ENCODE results near the gene C14orf93. TPM values are rescaled to one million over a fixed set of nuclear protein-coding genes. Genes with fewer than 3 reads are reported as not detected.

C14orf93 gene
- total RNA-seq, 1 donor = 15.9 TPM

GRCh38 chr14:23044840-23045239 is 34.9 kb upstream of the C14orf93 start:
- Histone ChIP-seq H3K79me2 (ENCODE audit: insufficient read depth, low read length) (no peaks in the 10 kb centered on the region), H2AFZ (ENCODE audit: low read length) (no peak overlapping the region), H4K20me1 (ENCODE audit: insufficient read depth, low read length) (no peaks in the 10 kb centered on the region), H3K4me1 (ENCODE audit: insufficient read depth, low read length) (peaks cover 4% of the 10 kb centered on the region), H3K4me3 (ENCODE audit: insufficient read depth, low read length) (no peak overlapping the region), H3K9me3 (ENCODE audit: low read depth, low read length) (no peaks in the 10 kb centered on the region), H3K27ac (ENCODE audit: low read depth, low read length) (no peak overlapping the region), H3K27me3 (ENCODE audit: insufficient read depth, low read length) (no peaks in the 10 kb centered on the region), H3K4me2 (ENCODE audit: insufficient read depth, low read length) (no peak overlapping the region), H3K36me3 (ENCODE audit: insufficient read depth, low read length) (no peaks in the 10 kb centered on the region)
- DNase-seq (ENCODE audit: insufficient read length, low spot score, missing footprints) = no peak
- no peak for TF ChIP-seq CTCF (IDR thresholded peaks at IDR 0.05; ENCODE audit: extremely low read depth, low read depth, low read length)

DNA sequence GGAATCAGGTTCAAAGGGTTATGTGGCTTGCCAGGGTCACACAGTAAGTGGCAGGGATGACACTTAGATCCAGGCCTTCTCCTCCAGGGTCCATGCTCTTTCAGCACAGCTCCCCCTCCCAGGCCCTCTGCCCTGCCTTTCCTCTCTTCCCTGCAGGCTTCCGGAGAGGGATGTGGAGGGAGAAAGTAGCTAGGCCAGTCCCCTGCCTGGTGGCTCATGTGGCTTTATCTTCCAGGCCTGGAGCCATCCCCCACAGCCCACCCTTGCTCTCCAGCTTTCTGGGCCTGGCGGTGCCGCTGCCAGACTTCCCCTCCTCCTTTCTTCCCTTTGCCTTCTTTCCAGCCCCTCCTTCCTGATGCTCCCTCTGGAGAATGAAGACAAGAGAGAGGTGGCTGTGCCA is 33.8 kb upstream of the C14orf93 start:
- no peaks in the 10 kb centered on the region for H3K79me2 ChIP-seq (ENCODE audit: insufficient read depth, low read length)
- H2AFZ ChIP-seq (ENCODE audit: low read length) = no peak overlapping the region
- no peak overlapping the region for H3K4me2 ChIP-seq (ENCODE audit: insufficient read depth, low read length)
- peak; percentile 65 for DNase-seq (ENCODE audit: insufficient read length, low spot score, missing footprints)
- no peaks in the 10 kb centered on the region for H3K36me3 ChIP-seq (ENCODE audit: insufficient read depth, low read length)
- no peak for TF ChIP-seq CTCF (IDR thresholded peaks at IDR 0.05; ENCODE audit: extremely low read depth, low read depth, low read length)
- no peak overlapping the region for H3K4me3 ChIP-seq (ENCODE audit: insufficient read depth, low read length)
- no peaks in the 10 kb centered on the region for H4K20me1 ChIP-seq (ENCODE audit: insufficient read depth, low read length)
- no peak overlapping the region for H3K27ac ChIP-seq (ENCODE audit: low read depth, low read length)
- peaks cover 4% of the 10 kb centered on the region for H3K4me1 ChIP-seq (ENCODE audit: insufficient read depth, low read length)
- H3K9me3 ChIP-seq (ENCODE audit: low read depth, low read length) = no peaks in the 10 kb centered on the region
- H3K27me3 ChIP-seq (ENCODE audit: insufficient read depth, low read length) = no peaks in the 10 kb centered on the region

DNA sequence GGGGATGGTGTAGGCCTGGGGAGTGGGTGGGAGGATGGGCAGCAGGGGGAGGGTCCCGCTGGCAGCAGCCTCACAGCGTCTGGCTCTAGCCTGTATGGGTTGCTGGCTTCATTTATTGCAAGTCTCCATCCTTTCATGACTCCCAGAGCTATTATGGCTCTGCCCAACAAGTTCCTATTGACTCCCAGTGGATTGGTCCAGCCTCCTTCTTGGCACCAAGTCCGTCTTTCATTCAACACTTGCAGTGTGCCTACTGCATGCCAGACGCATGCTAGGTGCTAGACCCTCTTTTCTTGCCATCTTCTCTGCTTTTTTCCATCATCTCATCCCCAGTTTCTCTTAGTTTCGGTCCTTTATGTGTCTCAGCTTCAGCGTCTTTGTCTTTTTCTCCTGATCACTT is 33.2 kb upstream of the C14orf93 start:
- H2AFZ ChIP-seq (ENCODE audit: low read length) = no peak overlapping the region
- TF ChIP-seq CTCF (IDR thresholded peaks at IDR 0.05; ENCODE audit: extremely low read depth, low read depth, low read length) = no peak

DNA sequence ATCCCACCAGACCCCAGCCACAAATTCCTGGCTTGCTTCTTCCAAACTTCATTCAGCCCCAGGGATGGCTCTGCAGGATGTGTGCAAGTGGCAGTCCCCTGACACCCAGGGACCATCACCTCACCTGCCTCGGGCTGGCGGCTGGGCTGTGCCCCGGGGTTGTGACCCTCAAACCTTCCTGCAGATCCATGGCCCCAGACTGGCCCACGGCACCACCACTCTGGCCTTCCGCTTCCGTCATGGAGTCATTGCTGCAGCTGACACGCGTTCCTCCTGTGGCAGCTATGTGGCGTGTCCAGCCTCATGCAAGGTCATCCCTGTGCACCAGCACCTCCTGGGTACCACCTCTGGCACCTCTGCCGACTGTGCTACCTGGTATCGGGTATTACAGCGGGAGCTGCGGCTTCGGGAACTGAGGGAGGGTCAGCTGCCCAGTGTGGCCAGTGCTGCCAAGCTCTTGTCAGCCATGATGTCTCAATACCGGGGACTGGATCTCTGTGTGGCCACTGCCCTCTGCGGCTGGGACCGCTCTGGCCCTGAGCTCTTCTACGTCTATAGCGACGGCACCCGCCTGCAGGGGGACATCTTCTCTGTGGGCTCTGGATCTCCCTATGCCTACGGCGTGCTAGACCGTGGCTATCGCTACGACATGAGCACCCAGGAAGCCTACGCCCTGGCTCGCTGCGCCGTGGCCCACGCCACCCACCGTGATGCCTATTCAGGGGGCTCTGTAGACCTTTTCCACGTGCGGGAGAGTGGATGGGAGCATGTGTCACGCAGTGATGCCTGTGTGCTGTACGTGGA is 32.4 kb upstream of the C14orf93 start, which contains the start of gene PSMB11:
Gene PSMB11 (plus strand): TSS at position 51 of the 804 bp plus-strand sequence. CDS start 14 bp downstream, at position 65.
- no peak for TF ChIP-seq CTCF (IDR thresholded peaks at IDR 0.05; ENCODE audit: extremely low read depth, low read depth, low read length)
- peak within 1 kb of the TSS; percentile 10 for H2AFZ ChIP-seq (ENCODE audit: low read length)
- H3K4me1 ChIP-seq (ENCODE audit: insufficient read depth, low read length) = peaks cover 4% of the 10 kb centered on the region
- no peaks in the 10 kb centered on the region for H3K27me3 ChIP-seq (ENCODE audit: insufficient read depth, low read length)
- no peaks in the 10 kb centered on the region for H3K79me2 ChIP-seq (ENCODE audit: insufficient read depth, low read length)
- no peak within 1 kb of the TSS for H3K27ac ChIP-seq (ENCODE audit: low read depth, low read length)
- H3K4me2 ChIP-seq (ENCODE audit: insufficient read depth, low read length) = no peak within 1 kb of the TSS
- H3K4me3 ChIP-seq (ENCODE audit: insufficient read depth, low read length) = no peak within 1 kb of the TSS
- no peaks in the 10 kb centered on the region for H4K20me1 ChIP-seq (ENCODE audit: insufficient read depth, low read length)
- peak; percentile 52 for DNase-seq (ENCODE audit: insufficient read length, low spot score, missing footprints)
- H3K9me3 ChIP-seq (ENCODE audit: low read depth, low read length) = no peaks in the 10 kb centered on the region
- no peaks in the 10 kb centered on the region for H3K36me3 ChIP-seq (ENCODE audit: insufficient read depth, low read length)

More for the DNA sequence above, 33.2 kb upstream of the C14orf93 start:
- Histone ChIP-seq H3K27me3 (ENCODE audit: insufficient read depth, low read length) (no peaks in the 10 kb centered on the region), H3K36me3 (ENCODE audit: insufficient read depth, low read length) (no peaks in the 10 kb centered on the region), H3K79me2 (ENCODE audit: insufficient read depth, low read length) (no peaks in the 10 kb centered on the region), H3K27ac (ENCODE audit: low read depth, low read length) (no peak overlapping the region), H3K4me2 (ENCODE audit: insufficient read depth, low read length) (no peak overlapping the region), H3K4me3 (ENCODE audit: insufficient read depth, low read length) (no peak overlapping the region), H4K20me1 (ENCODE audit: insufficient read depth, low read length) (no peaks in the 10 kb centered on the region), H3K4me1 (ENCODE audit: insufficient read depth, low read length) (peaks cover 4% of the 10 kb centered on the region), H3K9me3 (ENCODE audit: low read depth, low read length) (no peaks in the 10 kb centered on the region)
- DNase-seq (ENCODE audit: insufficient read length, low spot score, missing footprints) = peak; percentile 46

Data from osteoblast (primary cell).